AG08395 (cell line): Measurements from ENCODE around the gene ETHE1.

Source experiments
- DNase-seq: peaks from one replicate; pipeline ENCODE4 v3.0.0; 2012; ENCODE audit warnings: mixed read lengths, low spot score

The ETHE1 gene

DNA sequence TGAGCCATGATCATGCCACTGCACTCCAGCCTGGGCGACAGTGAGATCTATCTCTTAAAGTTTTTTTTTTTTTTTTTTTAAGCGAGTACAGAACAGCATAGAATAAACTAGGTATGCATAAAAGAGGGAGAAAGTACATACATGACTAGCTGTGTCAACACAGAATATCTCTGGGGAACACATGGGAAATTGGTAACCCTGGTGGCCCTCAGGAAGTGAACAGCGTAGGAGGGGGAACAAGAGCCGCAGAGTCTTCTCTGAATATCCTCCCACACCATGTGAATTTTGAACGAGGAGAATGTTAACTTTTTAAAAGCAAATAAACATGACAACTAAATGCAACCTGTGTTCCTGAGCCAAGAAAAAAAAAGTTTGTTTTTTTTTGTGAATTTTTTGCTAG lies 37.7 kb downstream of the ETHE1 start:
- DNase-seq = no peak

DNA sequence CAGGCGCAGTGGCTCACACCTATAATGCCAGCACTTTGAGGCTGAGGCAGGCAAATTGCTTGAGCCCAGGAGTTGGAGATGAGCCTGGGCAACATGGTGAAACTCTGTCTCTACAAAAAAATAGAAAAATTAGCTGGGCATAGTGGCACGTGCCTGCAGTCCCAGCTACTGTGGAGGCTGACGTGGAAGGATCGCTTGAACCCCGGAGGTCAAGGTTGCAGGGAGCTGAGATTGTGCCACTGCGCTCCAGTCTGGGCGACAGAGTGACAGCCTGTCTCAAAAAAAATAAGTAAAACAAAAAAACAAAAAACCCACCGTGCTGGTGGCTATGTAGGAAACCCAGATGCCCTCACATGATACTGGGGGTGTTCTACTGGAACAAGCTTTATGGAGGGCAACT lies 38.8 kb downstream of the ETHE1 start:
- no peak for DNase-seq

DNA sequence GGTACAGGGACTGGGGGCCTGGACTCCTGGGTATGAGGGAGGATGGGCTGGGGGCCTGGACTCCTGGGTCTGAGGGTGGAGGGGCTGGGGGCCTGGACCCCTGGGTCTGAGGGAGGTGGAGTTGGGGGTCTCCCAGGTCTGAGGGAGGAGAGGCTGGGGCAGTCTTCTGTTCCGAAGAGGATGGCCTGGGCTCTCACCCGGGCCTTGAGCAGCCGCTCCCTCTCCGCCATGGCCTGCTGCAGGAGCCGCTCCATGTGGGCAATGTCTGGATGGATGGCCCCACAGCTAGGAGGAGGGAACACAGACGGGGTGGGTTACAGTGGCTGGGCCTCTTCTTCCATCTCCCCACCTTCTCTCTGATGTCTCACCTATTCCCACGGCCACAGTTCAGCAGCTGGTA lies 40.6 kb downstream of the ETHE1 start:
- DNase-seq = no peak

DNA sequence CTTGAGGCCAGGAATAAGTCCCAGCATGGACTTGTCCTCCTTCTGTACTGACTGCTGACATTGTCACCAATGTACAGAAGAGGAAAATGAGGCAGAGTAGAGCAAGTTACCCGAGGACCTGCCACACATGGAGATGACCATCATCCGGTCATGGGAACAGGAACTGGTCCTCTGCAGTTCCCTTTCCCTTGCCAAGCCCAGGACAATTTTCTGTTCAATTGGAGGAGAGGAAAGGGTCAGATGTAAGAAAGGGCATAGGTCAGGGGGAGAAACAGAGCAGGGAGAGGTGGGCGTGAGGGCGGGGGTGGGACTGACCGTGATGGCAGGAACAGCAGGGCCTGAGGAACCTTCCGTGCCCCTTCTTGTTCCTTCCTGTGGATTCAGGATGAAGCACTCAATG lies 41.0 kb downstream of the ETHE1 start:
- no peak for DNase-seq

DNA sequence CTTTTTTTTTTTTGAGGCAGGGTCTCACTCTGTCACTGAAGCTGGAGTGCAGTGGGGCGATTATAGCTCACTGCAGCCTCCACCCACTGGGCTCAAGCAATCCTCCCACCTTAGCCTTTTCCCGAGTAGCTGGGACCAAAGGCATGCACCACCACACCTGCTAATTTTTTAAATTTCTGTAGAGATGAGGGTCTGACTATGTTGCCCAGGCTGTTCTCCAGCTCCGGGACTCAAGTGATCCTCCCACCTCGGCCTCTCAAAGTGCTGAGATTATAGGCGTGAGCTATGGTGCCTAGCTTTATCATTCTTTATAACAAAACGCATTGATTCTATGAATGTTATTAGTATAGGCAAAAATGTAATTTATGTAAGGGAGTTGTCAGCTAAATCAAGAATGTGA lies 43.7 kb downstream of the ETHE1 start:
- DNase-seq = no peak

DNA sequence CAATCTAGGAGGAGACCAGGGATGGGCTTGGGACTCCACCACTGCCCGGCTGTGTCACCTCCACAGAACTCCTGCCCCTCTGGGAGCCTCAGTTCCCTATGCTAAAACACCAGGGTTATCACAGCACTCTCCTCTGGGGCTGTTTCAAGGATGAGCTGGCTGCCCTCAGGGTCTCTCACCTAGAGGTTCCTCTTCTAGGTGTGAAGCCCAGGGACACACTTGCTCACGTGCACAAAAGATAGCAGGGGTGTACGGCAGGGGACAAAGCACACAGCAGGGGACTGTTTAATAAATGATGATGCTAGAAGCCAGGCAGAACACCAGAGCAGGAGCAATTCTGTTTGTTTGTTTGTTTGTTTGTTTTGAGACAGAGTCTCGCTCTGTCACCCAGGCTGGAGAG lies 44.8 kb downstream of the ETHE1 start:
- no peak for DNase-seq

DNA sequence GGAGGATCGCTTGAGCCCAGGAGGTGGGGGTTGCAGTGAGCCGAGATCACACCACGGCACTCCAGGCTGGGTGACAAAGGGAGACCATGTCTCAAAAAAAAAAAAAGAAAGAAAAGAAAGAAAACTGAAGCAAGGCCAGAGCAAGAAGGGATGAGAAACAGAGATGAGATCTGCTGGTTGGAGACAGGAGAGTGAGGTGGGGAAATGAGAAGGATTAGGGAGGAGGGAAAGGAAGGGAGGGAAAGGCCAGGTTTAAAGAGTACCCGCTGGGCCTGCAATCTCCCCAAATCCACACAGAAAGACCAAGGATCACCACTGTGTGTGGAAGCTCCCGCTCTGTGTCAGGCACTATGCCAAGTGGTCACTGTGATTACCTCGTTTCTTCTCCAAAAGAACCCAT lies 45.3 kb downstream of the ETHE1 start:
- DNase-seq = no peak

DNA sequence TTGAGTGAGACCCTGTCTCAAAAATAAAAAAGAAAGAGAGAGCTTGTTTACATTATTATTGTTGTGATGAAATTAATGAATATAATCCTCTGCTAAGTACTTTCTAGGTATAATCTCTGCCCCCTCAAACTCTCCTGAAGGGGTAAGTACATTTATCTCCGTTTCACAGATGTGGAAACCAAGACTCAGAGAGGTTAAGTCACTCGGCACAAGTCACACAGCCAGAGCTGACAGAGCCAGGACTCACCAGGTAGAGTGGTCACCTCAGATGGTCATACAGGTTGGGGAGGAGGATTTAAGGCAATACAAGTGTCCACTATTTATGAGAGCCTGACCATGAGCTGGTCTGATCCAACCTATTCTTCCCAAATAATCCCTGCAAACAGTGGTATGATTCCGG lies 46.4 kb downstream of the ETHE1 start:
- DNase-seq = no peak

DNA sequence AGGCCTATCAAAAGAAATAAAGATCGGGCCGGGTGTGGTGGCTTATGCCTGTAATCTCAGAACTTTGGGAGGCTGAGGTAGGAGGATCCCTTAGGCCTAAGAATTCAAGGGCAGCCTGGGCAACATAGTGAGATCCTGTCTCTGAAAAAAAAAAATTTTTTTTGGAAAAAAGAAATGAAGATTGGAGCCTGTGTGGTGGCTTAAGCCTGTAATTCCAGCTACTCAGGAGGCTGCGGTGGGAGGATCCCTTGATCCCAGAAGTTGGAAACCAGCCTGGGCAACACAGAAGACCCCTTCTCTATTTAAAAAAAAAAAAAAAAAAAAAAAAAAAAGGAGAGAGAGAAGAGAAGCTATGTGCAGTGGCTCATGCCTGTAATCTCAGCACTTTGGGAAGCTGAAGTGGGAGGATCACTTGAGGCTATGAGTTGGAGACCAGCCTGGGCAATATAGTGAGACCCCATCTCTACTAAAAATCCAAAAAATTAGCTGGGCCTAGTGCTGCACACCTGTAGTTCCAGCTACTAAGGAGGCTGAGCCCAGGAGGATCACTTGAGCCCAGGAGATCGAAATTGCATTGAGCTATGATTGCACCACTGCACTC lies 46.9 kb downstream of the ETHE1 start:
- no peak for DNase-seq

DNA sequence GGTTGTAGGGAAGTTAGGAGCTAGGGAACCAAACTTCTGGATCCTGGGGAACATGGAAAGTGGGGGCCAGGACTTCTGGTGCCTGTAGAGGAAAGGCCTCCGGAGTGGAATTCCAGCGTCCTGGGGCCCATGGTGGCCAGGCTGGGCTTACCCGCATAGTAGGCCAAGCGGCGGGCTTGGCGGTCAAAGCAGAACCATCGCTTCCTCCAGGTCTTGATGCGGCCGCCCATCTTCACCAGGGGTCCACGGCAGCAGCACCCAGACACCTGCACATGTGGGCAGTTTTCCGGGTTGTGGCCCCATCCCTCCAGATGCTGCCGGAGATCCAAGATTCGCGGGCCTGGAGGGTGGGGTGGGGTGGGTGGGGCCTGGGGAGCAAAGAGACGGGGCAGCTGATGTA lies 47.8 kb downstream of the ETHE1 start:
- DNase-seq = no peak

DNA sequence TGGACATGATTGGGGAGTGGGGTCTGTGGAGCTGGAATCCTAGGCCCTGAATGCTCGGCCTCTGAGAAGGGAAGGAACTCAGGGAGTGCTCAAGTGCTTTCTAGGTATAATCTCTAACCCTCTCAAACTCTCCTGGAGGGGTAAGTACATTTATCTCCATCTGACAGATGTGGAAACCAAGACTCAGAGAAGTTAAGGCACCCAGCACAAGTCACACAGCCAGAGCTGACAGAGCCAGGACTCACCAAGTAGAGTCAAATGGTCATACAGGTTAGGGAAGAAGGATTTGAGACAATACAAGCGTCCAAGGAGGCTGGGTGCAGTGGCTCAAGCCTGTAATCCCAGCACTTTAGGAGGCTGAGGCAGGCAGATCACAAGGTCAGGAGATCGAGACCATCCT lies 48.7 kb downstream of the ETHE1 start:
- no peak for DNase-seq

DNA sequence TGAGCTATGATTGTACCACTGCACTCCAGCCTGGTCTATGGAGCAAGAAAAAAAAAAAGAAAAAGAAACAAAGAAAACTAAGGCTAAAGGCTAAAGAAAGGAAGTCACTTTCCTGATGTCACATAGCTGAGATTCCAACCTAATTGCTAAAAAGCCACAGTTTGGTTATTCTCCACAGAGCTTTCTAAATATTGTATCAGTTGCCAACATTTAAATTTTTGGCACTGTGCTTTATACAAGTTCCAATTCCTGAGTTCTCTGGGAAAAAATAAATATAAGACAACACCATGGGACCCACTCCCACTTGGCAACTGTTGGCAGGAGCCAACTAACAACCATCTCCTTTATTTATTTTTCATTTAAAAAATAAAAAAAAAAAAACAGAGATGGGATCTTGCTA lies 50.4 kb downstream of the ETHE1 start:
- peak; percentile 81 for DNase-seq

DNA sequence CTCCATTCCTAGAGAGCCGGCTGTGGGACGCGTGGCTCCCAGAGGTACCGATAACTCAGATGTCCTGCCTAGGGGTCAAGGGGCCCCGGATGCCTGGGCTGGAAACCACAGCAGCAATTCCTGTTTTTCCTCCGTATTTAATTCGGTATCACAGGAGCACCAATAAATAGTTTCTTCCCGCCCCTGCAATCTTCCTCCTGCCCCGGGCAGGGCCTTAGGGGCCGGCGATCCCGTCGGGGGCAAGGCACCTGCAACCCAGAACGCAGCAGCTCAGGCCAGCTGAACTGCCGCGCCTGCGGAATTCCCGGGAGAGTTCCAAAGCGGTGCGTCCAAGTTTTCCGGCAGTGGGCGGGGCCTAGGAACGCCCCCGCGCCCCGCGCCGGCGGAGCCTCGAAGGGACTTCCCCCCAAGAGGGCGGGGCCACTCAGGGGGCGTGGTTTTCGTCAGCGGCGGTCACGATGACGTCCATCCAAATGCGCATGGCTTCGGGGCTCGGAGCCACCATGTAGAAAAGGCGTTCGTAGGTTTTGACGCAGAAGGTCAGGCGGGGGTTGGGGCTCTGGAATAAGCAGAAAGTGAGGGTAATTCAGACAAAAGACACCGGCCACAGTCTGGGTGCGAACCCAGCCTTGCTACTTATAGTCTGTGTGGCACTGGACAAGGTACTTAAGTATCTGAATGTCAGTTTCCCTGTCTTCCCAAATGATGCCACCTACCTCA lies 51.9 kb downstream of the ETHE1 start:
- DNase-seq = peak; percentile 94

DNA sequence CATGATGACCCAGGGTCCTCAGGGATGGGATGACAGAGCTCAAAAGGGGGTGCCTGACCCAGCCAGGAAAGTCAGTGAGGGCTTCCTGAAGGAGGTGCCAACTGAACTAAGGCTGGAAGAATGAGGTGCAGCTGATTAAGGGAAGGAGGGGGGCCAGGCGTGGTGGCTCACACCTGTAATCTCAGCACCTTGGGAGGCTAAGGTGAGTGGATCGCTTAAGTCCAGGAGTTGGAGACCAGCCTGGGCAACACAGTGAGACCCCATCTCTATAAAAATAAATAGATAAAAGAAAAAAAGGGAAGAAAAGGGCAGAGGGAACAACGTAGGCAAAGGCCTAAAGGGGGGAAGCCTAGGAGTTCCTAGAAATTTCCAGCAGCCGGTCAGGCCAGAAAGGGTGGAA lies 52.5 kb downstream of the ETHE1 start:
- DNase-seq = no peak

DNA sequence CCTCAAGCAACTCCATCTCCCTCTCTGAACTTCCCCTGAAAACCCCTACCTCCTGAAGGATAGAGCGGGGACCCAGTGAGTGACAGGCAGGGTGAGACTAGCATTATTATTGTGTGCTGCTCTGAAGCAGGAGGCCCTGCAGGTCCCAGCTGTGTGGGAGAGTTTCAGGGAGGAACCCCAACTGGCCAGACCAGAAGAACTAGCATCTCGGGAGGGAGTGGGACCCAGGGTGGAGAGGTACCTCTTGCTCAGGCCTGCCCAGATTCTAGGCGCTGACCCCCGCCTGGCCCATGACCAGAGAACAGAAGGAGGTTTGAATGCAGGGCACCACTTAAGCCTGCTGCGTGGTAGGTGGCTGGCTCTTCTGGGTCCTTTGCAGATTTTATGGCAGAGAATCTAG lies 55.9 kb downstream of the ETHE1 start:
- DNase-seq = no peak

DNA sequence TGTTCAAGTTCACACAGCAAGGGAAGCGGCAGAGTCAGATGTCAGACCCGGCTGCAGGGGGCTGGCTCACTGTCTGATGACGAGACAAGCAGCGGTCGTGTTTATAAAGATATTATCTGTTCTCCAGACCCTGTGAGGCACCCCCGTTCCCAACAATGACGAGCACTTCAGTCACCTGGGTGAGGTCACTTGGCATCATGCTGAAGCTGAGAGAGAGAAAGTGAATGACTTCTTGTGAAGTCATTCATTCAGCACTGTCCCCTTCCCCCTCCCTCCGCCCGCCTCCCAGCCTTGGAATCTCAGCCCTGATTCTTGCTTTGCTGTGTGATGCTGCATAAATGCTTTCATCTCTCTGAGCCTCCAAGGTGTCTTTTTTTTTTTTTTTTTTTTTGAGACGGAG lies 56.7 kb downstream of the ETHE1 start:
- DNase-seq = no peak

DNA sequence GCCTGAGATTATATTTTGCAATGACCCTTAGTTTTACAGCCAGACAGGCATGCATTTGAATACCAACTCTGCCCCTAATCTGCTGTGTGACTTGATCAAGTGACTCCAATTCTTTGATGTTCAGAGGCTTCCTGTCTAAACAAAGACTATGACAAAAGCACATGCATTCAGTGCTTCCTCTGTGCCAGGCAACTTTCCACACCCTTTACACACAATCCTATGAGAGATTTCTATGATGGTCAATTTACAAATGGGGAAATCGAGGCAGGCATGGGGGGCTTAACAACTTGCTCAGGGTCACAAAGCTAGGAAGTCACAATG lies 57.9 kb downstream of the ETHE1 start:
- no peak for DNase-seq

DNA sequence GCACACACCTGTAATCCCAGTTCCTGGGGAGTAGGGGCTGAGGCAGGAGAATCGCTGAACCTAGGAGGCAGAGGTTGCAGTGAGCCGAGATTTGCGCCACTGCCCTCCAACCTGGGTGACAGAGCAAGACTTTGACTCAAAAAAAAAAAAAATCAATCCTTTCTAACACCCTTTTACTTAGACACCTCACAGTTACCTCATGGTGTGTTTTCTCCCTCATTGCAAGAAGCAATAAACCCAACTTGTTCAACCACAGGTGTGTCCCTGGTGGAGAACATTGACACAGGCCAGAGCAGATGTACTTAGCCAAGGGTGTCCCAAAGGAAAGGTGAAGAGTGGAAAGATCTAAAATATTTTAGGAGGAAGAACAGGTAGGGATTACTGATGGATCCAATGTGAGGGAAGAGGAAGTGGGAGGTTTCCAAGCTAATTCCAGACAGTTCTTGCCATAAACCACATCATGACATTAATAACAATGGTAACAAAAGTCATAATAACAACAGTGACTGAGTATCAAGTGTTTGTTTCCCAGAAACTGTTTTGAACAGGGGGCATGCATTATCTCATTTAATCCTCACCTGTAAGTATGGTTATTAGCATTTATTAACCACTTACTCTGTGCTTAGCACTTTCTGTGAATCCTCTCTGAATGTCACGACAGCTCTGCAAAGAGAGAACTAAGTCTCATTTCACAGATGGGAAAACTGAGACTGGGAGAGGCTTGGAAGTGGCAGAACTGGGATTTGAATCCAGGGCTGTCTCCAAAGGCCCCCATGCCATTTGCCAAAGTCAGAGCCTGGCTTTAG lies 58.4 kb downstream of the ETHE1 start:
- DNase-seq = no peak

DNA sequence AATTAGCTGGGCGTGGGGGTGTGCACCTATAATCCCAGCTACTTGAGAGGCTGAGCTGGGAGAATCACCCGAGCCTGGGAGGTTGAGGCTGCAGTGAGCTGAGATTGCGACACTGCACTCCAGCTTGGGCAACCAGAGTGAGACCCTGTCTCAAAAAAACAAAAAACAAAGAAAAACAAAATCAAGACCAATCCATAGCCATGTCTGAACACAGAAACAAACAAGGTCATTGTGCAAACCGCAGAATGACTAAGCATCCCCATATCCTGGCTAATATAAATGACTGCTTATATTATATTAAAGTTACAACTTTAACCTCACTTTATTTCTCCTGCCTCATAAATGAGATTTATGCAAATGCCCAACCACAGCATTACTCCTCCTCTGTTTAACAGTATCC lies 59.3 kb downstream of the ETHE1 start:
- DNase-seq = no peak

DNA sequence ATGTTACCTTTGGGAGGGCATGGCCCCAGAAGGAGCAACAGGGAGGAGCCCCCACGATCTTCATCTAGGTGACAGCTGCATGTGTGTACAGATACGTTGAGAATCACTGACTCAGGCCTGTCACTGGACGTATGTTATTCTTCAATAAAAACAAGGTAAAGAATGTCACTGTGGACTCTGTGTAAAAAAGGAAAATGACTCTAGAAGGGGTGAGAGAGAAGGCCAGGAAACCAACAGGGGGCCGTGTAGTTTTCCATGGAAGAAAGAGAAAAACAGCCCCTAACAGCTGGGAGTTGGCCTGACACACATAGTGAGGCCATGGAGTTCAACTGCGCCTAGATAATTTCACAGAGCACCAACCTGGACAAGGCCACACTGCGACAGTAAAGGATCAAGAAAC lies 59.7 kb downstream of the ETHE1 start:
- DNase-seq = no peak

DNA sequence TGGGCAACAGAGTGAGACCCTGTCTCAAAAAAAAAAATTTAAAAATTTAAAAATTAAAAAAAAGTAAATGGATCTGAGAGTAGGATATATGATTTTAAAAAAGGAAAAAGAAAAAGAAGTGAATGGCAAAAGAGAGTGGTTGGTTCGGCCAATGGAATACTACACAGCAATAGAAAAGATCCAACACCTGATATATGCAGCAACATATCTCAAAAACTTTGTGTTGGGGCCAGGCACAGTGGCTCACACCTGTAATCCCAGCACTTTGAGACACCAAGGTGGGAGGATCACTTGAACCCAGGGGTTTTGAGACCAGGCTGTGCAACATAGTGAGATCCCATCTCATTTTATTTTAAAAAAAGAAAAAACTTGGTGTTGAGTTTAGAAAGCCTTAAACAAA lies 60.2 kb downstream of the ETHE1 start:
- no peak for DNase-seq

DNA sequence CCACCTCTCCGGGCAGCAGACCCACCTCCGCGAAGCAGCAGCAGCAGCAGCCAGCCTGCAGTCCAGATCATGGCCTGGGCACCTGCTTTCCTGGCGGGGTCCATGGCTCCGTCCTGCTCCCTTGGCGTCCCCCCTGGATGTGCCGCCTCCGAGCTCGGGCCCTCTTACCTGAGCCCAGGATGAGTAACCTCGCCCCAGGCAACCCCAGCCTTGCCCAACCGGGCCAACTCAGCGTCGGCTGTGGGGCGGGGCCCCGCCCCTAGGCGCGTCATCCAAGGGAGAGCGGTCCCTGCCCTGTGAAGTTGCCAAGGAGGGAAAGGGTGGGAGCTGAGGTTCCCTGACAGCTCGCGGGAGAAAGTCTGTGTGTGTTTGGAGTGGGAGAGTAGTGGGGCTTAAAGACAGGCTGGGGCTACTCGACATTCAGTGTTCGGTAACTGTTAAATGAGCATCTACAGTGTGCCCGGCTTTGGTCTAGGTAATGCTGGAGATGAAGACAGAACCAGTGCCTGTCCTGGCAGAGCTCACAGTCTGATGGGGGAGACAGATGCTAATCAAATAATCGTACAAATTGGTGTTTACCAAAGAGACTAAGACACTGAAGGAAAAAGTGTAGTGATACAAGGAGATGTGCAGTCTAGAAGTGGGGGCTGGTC lies 61.4 kb downstream of the ETHE1 start, which contains the start of gene LYPD3:
Gene LYPD3 (minus strand): TSS at position 141 of the 653 bp plus-strand sequence. CDS start 37 bp downstream, at position 104.
- DNase-seq = peak; percentile 46
